ENCODE measurements around the gene RELN.

DNA sequence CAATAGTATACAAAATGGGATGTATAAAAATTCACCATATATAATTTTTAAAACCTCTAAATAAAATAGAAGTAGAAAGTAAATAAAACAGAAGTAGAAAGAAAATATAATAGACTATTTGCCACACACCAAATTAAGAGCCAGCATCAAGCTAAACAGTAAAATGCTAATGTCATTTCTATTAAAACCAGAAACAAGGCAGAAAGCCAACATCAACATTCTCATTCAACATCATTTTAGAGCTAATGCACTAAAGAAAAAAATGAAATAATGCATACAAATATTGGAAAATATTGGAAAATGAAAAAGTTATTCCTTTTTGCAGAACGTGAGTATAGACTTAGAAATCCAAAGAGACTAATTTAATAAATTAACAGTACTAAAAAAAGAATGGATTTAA lies 23.4 kb upstream of the RELN start:
- TF ChIP-seq, protein P1, sequence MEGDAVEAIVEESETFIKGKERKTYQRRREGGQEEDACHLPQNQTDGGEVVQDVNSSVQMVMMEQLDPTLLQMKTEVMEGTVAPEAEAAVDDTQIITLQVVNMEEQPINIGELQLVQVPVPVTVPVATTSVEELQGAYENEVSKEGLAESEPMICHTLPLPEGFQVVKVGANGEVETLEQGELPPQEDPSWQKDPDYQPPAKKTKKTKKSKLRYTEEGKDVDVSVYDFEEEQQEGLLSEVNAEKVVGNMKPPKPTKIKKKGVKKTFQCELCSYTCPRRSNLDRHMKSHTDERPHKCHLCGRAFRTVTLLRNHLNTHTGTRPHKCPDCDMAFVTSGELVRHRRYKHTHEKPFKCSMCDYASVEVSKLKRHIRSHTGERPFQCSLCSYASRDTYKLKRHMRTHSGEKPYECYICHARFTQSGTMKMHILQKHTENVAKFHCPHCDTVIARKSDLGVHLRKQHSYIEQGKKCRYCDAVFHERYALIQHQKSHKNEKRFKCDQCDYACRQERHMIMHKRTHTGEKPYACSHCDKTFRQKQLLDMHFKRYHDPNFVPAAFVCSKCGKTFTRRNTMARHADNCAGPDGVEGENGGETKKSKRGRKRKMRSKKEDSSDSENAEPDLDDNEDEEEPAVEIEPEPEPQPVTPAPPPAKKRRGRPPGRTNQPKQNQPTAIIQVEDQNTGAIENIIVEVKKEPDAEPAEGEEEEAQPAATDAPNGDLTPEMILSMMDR (IDR thresholded peaks at IDR 0.05): no peak
- TF ChIP-seq POLR2A (IDR thresholded peaks at IDR 0.05): no peak

Data from thyroid gland (tissue), 4 donors.